Activated naive CD4-positive, alpha-beta T cell treated with Interleukin-2 at 50 U/mL for 16 hours (primary cell): ENCODE results near the gene HMCN1.
"Not testable (repeated sequence)": the region's sequence is repeated elsewhere in the genome, so short reads cannot be mapped to it uniquely, and the experiment has no call there.

Experiments
- DNase-seq: peaks from one replicate; pipeline ENCODE4 v3.0.0-alpha.2; 2020

Gene HMCN1

DNA sequence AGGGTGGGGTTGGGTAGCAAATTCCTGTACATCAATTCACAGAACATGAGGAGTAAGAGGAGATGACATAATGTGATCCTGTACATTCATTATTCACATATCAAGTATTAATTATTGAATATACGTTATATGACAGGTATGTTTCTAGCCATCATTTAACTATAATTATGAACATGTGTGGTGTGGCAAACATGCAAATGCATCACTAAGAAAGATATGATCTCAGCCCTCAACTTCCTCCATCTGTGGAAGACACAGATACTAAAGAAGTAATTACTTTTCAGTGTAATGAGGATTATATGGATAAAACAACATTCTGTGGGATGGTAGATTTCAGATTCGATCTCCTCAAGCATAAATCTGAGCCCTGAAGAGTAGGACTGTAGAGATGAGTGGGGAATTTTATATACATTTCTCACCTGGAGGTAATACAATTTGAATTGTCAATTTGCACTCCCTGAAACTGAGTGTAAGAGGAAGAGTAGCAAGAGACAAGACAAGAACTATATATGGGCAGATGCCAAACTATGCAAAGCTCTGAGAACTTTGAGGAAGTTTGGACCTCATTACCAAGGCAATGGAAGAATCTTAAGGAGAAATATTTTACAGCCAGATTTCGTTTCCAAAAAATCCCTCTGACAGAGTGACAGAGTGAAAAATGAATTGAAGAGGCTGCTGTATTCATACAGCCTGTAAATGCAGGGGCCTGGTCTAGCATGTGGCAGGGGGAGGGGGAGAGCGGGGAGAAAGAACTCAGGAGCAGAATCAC is 365.3 kb downstream of the HMCN1 start:
- no peak for DNase-seq

DNA sequence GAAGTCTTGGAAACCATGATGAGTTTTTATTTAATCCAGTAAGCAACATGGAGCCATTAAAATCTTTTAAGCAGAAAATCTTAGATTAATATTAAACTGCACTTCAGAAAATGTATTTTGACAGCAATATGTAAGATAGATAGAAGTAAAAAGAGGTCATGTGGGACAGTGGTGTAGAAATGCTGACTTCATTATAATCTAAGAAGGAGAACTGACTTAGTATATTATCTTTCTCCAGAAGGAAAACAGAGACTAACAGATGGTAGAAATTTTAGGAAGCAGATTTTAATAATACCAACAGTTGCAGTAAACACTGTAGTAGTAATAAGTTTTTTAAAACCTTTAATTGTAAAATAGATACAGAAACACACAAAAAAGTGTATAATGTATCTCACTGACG is 367.9 kb downstream of the HMCN1 start:
- DNase-seq, result no peak

DNA sequence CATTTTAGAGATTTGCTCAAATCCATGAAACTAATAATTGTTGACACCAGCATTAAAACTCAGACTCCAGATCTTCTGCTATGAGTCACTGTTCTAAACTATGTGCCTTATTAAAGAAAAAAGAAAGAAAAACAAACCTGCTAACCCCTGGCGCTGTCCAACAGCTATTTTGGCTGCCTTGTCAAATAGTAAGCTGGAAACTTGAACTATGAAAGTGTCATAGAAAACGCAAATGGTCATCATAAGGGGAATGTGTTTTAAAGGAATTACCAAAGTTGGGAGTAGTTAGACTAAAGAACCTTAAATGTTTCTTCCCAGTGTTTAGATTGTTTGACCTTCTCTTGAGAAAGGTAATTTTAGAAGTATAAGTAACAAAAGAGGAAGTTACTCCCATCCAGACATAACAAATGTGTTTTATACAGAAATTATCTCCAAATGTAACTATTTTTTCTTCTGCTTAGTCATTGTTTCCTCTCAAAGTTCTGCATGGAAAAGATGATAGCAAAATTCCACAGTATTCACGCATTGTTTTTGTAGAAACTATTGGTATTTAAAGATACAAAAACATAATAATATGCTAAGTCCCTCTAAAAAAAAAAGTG is 368.5 kb downstream of the HMCN1 start:
- no peak for DNase-seq

DNA sequence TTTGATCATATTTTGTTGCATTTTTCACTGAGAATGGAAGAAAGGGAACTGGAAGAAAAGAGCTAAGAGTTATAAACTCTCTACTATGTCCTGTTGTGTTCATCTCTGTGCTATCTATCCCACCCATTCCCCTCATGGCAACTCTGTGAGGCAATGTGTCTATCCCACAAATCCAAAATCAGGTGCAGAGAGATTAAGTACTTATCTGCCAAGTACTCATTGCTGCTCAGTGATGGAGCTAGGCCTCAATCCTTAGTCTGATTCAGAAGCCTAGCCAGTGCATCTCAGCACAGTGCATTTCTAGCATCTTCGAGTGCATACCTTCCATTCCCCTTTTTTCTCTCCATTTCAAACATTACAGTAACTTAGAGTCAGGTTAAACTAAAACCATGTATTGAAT is 370.3 kb downstream of the HMCN1 start:
- no peak for DNase-seq

DNA sequence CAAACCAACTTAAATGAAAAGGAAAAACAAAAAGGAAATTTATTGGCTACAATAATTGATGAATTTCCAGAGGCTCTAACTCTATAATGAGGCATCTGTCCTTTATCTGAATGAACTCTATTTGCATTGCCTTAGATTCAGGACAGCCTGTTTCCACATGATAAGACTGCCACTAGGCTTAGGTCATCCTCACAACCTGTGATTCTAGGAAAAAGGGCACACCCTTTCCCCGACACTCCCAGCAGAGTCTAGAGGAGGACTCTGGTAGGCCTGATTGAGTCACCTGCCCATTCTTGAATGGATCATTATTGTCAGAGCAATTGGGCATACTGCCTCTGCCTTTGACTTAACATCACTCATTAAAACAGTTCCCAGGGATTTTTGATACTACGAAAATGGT is 378.1 kb downstream of the HMCN1 start:
- no peak for DNase-seq

DNA sequence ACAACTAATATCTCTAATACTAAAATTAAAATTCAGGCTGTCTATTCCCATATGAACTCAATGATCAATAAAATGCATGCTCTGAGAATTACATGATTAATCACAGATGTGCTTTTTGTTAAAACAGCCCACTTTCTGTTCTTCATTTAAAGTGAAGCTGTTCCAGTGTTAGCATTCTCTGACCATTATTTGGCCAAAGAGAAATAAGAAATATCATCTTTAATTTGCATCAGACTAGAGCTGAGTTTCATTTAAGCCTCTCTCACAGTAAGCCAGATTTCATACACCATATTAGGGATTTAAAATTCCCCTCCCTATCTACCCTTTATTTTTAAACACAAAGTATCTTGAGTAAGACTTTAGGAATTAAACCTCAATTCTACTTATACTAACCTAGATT is 379.3 kb downstream of the HMCN1 start:
- DNase-seq, result no peak

DNA sequence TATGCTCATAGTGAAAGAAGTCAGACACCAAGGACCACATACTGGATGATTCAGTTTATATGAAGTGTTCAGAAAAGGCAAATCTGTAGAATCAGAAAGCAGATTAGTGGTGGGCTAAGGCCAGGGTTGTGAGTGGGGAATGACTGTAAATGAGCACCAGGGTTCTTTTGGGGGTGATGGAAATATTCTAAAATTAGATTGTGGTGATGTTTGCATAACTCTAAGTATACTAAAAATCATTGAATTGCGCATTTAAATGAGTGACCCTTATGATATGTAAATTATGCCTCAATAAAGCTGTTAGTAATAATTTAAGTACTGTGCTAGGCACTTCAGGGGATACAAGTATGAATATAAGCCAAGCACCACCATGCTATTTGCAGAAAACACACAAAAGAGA is 384.5 kb downstream of the HMCN1 start:
- DNase-seq, result no peak

DNA sequence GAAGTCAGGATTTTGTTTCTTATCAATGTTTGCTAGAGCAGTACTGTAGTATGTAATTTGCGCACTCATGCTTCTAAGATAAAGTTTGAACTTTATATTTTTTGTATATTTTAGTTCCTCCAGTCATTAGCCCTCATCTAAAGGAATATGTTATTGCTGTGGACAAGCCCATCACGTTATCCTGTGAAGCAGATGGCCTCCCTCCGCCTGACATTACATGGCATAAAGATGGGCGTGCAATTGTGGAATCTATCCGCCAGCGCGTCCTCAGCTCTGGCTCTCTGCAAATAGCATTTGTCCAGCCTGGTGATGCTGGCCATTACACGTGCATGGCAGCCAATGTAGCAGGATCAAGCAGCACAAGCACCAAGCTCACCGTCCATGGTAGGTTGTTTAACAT is 388.6 kb downstream of the HMCN1 start:
- DNase-seq, result no peak

DNA sequence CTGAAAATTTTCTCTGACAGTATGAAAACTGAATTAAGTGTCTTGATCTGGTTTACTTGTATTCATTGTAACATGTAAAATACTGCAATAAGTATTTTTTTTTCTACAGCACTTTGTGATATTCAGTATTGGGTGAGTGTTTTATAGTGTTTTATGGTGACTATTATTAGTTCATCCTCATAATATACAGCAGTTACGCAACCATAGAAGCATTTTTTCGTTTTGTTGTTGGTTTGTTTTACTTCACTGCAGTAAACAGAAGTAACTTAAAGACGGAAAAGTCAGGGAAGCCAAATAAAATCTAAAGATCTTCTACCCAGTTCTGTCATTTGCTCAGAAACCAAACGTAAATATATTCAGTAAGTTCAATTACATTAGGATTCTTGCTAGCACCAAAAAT is 390.8 kb downstream of the HMCN1 start:
- DNase-seq, result no peak

DNA sequence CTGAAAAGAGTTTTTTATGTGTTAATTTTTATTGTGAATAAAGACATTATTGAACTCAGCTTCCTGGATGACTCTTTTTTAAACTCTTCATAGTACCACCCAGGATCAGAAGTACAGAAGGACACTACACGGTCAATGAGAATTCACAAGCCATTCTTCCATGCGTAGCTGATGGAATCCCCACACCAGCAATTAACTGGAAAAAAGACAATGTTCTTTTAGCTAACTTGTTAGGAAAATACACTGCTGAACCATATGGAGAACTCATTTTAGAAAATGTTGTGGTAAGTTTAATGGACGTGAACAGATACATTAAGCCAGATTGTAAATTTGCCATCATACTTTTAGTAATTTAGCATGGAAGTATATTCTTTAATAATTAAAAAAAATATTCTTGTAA is 391.3 kb downstream of the HMCN1 start:
- no peak for DNase-seq

DNA sequence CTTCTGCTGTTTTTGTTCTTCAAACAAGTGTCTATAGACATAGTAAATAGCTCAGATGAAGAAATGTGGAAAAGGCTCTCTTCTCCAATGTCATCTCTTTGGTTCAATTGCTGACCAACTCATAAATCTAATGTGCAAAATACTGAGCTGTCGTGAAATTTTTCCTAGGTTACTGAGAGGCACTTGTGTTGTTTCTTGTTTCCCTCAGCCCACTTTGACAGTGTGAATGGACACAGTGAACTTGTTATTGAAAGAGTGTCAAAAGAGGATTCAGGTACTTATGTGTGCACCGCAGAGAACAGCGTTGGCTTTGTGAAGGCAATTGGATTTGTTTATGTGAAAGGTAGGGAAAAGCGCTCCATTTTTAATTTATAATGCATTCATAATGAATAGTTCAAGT is 395.6 kb downstream of the HMCN1 start:
- DNase-seq, result no peak

DNA sequence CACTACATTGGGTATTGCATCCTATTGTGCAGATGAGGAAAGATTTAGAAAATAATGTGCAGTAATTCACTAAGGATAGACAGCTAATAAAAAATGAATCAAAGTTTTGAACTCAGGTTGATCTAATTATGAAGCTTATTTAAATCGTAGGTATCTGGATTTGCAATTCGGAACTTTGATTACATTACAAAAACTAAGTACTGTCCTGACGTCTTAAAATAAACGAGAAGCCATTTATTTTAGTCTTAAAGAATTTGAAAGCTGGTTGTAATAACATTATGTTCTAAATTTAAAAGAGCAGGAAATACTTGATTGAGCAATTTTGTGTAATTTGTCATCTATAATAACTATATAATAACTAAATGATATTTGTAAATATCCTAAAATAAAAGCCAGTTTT is 404.9 kb downstream of the HMCN1 start:
- no peak for DNase-seq

DNA sequence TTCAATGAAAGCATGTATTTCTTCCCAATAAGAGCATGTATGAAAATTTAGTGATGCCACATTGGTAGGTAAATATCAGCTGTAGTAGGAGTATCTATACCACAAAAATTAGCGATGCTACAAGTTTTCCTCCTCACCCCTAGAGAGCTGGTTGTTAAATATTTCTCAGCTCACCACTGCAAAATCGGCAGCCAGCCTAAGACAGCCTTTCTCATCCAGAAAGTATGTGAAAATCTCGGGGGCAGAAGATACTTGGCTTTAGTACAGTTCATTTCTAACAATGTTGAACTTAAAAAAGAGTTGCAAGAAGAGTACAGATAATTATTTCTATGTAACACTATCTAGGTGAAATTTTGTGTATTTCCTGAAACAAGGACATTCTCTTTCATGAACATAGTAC is 405.5 kb downstream of the HMCN1 start:
- no peak for DNase-seq

DNA sequence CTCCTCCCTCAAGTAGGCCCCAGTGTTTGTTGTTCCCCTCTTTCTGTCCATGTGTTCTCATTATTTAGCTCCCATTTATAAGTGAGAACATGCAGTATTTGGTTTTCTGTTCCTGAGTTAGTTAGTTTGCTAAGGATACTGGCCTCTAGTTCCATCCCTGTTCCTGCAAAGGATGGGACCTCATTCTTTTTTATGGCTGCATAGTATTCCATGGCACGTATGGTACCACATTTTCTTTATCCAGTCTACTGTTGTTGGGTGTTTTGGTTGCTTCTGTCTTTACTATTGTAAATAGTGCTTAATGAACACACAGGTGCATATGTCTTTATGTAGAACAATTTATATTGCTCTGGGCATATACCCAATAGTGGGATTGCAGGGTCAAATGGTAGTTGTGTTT is 408.0 kb downstream of the HMCN1 start:
- no peak for DNase-seq

DNA sequence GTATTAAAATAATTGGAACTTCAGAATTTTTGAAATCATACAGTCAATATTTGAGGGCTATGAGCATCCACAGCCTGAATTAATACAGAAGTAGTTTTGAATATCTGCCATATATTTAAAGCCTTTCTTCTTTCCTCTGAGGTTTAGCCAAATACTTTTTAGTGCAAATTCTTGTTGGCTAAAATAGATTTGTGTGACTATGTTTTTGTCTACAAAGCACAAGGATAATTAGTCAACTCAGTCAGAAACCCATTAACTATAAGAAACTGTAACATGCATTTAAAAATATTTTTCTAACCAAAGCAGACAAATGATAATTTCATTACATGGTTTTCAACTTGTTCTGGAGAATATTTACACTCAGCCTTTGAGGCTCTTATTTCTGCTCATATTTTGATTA is 408.7 kb downstream of the HMCN1 start:
- no peak for DNase-seq

DNA sequence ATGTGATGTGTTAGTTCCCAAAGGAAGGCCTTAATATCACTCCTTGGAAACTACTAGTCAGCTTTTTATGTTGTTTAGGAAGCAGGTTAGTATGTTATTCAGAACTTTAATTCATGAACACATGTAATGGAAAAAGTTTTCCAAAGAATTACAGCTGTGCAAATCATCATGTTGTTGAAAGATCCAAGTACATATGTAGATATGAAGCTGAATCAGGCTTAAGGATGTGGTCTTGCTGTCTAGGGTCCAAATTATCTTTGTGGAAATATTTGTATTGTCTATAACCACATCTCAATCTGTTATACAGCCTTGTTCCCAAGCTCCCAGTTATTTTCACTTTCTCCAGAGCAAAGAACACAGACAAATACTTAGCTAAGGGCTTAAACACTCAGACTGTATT is 409.3 kb downstream of the HMCN1 start:
- DNase-seq, result no peak

DNA sequence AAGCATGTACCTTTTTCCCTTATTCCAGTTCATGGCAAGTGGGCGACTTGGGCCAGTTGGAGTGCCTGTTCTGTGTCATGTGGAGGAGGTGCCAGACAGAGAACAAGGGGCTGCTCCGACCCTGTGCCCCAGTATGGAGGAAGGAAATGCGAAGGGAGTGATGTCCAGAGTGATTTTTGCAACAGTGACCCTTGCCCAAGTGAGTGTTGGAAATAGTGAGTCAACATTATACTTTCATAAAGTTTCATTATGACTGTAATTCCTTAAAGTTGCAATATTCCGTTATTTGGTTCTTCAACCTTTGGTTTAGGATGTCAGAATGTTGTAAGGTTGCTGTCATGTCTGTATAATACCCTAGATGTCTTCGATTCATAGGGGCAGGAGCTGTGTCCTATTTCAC is 410.3 kb downstream of the HMCN1 start:
- no peak for DNase-seq

DNA sequence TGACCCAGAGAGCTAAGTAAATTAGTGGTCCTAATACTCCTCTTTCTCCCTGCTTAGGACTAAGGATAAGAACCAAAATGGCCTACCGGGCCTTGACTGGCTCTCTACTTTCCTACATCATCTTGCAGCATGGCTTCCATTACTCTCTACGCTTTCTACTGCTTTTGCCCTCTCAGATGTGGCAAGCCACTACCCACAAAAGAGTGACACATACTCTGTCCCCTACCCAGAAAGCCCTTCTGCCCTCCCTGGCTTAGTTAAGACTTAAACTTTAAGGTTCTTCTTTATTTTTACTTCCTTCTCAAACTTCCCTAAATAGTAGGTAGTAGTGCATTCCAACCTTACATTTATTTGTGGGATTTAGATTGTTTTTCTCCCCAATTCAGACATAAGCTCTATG is 412.8 kb downstream of the HMCN1 start:
- DNase-seq, result no peak

DNA sequence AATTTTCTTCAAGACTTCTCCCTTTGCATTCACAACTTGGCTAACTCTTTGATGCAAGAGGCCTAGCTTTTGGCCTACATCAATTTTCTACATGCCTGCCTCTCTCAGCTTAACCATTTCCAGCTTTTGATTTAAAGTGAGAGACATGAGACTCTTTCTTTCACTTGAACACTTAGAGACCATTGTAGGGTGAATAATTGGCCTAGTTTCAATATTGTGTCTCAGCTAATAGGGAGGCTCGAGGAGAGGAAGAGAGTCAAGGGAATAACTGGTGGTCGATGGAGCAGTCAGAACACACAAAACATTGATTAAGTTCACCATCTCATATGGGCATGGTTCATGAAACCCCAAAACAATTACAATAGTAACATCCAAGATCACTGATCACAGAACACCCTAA is 415.4 kb downstream of the HMCN1 start:
- no peak for DNase-seq

DNA sequence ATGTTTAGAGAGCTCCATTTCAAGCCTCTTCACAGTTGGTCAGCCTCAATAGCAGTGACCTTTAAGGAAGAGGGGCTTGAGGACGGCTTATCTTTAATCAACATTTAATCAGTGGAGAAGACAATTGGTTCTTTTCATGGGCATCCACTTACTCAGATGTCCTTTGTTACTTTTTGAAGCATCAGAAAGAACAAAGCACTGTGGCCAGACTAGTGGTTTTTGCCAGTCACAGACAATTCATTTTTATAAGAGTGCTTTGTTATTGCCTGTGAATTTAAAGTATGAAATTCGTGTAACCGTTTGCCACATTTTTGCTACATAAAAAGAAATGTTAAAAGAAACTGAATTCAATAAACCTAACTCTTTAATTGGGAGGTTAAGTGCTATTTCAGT is 418.0 kb downstream of the HMCN1 start:
- no peak for DNase-seq

DNA sequence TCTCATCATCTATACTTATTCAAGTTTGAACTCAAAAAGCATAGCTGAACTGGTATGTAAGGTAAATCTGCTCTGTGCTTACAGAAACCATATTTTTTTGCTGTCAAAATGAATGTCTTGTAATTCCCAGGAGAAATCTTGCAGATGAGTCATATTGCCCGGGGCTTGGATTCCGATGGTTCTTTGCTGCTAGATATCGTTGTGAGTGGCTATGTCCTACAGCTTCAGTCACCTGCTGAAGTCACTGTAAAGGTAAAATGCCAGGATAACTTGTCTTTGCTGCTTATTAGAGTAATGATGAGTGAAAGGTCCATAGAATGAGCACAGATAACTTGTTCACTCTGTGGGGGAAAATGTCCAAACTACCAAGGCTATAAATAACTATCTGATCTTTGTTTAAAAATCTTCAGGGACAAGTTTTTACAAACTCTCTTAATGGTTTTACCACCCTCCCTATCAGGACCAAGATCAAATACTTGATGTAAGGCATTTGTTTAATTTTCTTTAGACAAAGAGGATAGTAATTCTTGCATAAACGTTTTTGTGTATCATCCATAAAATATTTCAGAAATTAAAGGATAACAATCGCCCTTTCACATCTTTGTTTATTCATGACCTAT is 418.5 kb downstream of the HMCN1 start:
- DNase-seq, result no peak

DNA sequence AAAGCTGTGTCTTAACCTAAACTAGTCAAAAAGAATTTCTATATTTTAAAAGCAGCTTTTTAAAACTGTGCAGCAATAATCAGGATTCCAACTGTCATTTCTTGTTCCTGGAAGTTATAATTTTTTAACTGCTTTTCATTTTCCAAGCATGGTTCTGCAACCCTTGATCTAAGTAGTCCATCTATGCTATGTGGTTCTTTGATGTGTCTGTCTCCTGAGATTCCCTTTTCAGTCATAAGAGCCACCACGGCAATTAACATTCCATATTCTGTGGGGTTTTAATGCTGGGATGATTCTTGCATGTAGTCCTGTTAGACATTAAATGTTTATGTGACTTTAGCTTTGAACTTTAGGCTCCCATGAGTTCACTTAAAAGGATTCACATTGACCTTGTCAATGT is 420.5 kb downstream of the HMCN1 start:
- no peak for DNase-seq

DNA sequence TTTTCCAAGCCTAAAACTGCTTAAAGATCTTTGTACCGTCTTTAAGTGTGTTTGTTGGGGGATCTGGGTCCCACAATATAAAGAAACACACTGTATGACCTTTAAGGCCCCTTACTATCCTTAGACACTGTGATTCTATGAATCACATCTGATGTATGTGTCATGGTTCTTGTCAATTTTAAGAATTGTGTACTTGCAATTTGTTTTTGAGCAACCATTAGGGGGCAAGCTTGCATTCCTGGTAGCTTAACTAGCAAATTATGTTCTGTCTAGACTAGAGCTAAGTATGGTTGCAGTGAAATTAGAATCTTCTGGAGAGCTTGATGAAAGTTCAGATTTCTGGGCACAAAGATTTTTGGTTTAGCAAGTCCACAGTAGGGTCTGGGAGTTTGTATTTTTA is 421.4 kb downstream of the HMCN1 start:
- DNase-seq, result no peak

DNA sequence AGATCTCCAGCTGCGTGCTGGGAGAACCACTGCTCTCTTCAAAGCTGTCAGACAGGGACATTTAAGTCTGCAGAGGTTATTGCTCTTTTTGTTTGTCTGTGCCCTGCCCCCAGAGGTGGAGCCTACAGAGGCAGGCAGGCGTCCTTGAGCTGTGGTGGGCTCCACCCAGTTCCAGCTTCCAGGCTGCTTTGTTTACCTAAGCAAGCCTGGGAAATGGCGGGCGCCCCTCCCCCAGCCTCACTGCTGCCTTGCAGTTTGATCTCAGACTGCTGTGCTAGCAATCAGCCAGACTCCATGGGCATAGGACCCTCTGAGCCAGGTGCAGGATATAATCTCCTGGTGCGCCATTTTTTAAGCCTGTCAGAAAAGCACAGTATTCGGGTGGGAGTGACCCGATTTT is 428.7 kb downstream of the HMCN1 start:
- DNase-seq, result not testable (repeated sequence)

DNA sequence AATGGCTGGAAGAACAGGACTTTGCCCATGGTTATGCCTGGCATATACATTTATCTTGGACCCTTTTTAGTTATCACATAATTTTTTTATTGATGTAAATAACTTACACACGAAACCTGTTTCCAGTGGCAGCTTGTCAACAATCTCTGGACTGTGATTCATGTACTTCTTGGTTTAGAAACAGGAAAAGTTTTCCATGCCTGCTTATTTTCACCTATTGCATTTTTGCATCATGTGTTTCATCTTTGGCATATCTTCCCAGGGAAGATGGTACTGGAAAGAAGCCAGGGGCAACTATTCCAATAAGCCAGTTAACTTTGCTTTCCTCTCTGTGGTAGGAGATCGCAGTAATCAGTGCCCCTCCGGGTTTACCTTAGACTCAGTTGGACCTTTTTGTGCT is 430.6 kb downstream of the HMCN1 start:
- no peak for DNase-seq
